Measurements from ENCODE around the gene TSPAN32. TPM values are rescaled to one million over a fixed set of nuclear protein-coding genes. Genes with fewer than 3 reads are reported as not detected.

TSPAN32 gene
- total and polyA plus RNA-seq, 5 donors from 2014 or later, result 13.8 to 60.7 (median 43.0) TPM

DNA sequence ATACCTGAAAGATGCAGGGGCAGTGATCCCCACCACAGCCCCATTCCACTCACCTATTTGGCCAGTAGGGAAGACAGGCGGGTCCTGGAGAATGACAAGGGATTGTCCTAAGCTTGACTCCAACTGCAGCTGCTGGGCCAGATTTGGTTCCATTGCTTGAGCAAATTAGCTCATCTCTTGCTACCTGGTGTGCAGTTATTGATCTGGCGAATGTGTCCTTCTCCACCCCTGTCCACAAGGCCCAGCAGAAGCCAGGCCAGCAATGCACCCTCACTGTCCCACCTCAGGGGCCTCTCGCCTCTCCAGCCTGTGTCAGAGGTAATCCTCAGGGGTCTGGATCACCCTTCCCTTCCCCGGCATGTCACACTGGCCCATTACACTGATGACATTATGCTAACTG is 23.3 kb downstream of the TSPAN32 start:
- H3K27ac Mint-ChIP-seq, result no peak overlapping the region
- H3K36me3 Mint-ChIP-seq, result no peaks in the 10 kb centered on the region
- H3K27ac ChIP-seq (ENCODE audit: insufficient read depth, low read length, poor library complexity, severe bottlenecking), result no peak overlapping the region
- DNase-seq (no peak), ATAC-seq (ENCODE audit: low read depth in 2 of 2) (no peak)
- no peaks in the 10 kb centered on the region for H3K9me3 ChIP-seq (ENCODE audit: control insufficient read depth in 2 of 2, low read length in 2 of 2)
- H3K4me1 ChIP-seq (ENCODE audit: control insufficient read depth, insufficient read depth, low read length, poor library complexity, severe bottlenecking), result no peaks in the 10 kb centered on the region
- H3K4me3 ChIP-seq (ENCODE audit: low read depth, low read length), result no peak overlapping the region
- H3K27me3 Mint-ChIP-seq, result no peaks in the 10 kb centered on the region
- no peaks in the 10 kb centered on the region for H3K36me3 ChIP-seq (ENCODE audit: control insufficient read depth, insufficient read depth, low read length)
- H3K27me3 ChIP-seq (ENCODE audit: control insufficient read depth, insufficient read depth, low read length), result no peaks in the 10 kb centered on the region
- peak overlapping the region in 1 of 4 donors; percentile 43 for H3K4me3 Mint-ChIP-seq
- peaks cover 0 to 2% (median 0%) of the 10 kb centered on the region in 4 donors for H3K4me1 Mint-ChIP-seq
- peaks cover 0 to 8% (median 4%) of the 10 kb centered on the region in 7 donors for H3K9me3 Mint-ChIP-seq

GRCh38 chr11:2325719-2326118 is 23.9 kb downstream of the TSPAN32 start:
- Mint-ChIP-seq H3K4me3 (no peak overlapping the region), H3K4me1 (peaks cover 0 to 2% (median 0%) of the 10 kb centered on the region in 4 donors), H3K27me3 (no peaks in the 10 kb centered on the region), H3K9me3 (peaks cover 0 to 8% (median 7%) of the 10 kb centered on the region in 7 donors), H3K36me3 (no peaks in the 10 kb centered on the region), H3K27ac (no peak overlapping the region)
- no peak overlapping the region for H3K27ac ChIP-seq (ENCODE audit: insufficient read depth, low read length, poor library complexity, severe bottlenecking)
- no peak overlapping the region for H3K4me3 ChIP-seq (ENCODE audit: low read depth, low read length)
- no peaks in the 10 kb centered on the region for H3K36me3 ChIP-seq (ENCODE audit: control insufficient read depth, insufficient read depth, low read length)
- peaks cover 0 to 2% of the 10 kb centered on the region in 2 experiments for H3K9me3 ChIP-seq (ENCODE audit: control insufficient read depth in 2 of 2, low read length in 2 of 2)
- no peak for DNase-seq
- no peak for ATAC-seq (ENCODE audit: low read depth in 2 of 2)
- H3K4me1 ChIP-seq (ENCODE audit: control insufficient read depth, insufficient read depth, low read length, poor library complexity, severe bottlenecking), result no peaks in the 10 kb centered on the region
- H3K27me3 ChIP-seq (ENCODE audit: control insufficient read depth, insufficient read depth, low read length), result no peaks in the 10 kb centered on the region

DNA sequence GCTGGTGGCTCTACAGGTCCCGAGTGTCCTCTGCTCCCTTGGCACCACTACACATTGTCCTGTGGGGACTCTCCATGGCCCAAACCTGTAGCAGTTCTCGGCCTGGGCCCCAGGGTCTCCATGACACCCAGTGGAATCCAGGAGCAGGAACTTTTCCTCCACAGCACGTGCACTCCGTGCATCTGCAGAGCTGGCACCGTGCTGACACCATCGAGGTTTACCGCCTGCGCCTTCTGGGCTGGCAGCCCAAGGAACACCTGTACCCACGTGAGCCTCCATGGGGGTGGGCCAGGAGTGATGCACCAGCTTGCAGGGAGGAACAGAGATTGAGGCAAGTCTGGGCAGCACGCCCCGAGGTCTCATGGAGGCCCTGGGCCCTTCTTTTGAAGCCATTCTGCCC is 25.2 kb downstream of the TSPAN32 start:
- Mint-ChIP-seq H3K4me1 (peaks cover 0 to 2% (median 0%) of the 10 kb centered on the region in 4 donors), H3K4me3 (no peak overlapping the region), H3K27me3 (no peaks in the 10 kb centered on the region), H3K27ac (no peak overlapping the region), H3K36me3 (no peaks in the 10 kb centered on the region), H3K9me3 (peaks cover 0 to 14% (median 6%) of the 10 kb centered on the region in 7 donors)
- peaks cover 0 to 4% of the 10 kb centered on the region in 2 experiments for H3K9me3 ChIP-seq (ENCODE audit: control insufficient read depth in 2 of 2, low read length in 2 of 2)
- H3K27ac ChIP-seq (ENCODE audit: insufficient read depth, low read length, poor library complexity, severe bottlenecking), result no peak overlapping the region
- no peak for ATAC-seq (ENCODE audit: low read depth in 2 of 2)
- H3K4me1 ChIP-seq (ENCODE audit: control insufficient read depth, insufficient read depth, low read length, poor library complexity, severe bottlenecking), result no peaks in the 10 kb centered on the region
- H3K27me3 ChIP-seq (ENCODE audit: control insufficient read depth, insufficient read depth, low read length), result no peaks in the 10 kb centered on the region
- H3K4me3 ChIP-seq (ENCODE audit: low read depth, low read length), result no peak overlapping the region
- no peak for DNase-seq
- H3K36me3 ChIP-seq (ENCODE audit: control insufficient read depth, insufficient read depth, low read length), result no peaks in the 10 kb centered on the region

GRCh38 chr11:2328021-2328420 is 26.2 kb downstream of the TSPAN32 start:
- H3K27me3 Mint-ChIP-seq, result no peaks in the 10 kb centered on the region
- Histone ChIP-seq H3K27ac (ENCODE audit: insufficient read depth, low read length, poor library complexity, severe bottlenecking) (no peak overlapping the region), H3K9me3 (ENCODE audit: control insufficient read depth in 2 of 2, low read length in 2 of 2) (peaks cover 0 to 4% of the 10 kb centered on the region in 2 experiments), H3K4me1 (ENCODE audit: control insufficient read depth, insufficient read depth, low read length, poor library complexity, severe bottlenecking) (no peaks in the 10 kb centered on the region), H3K4me3 (ENCODE audit: low read depth, low read length) (no peak overlapping the region), H3K36me3 (ENCODE audit: control insufficient read depth, insufficient read depth, low read length) (no peaks in the 10 kb centered on the region), H3K27me3 (ENCODE audit: control insufficient read depth, insufficient read depth, low read length) (no peaks in the 10 kb centered on the region)
- no peak for ATAC-seq (ENCODE audit: low read depth in 2 of 2)
- no peak overlapping the region for H3K4me3 Mint-ChIP-seq
- DNase-seq, result no peak
- H3K4me1 Mint-ChIP-seq, result peaks cover 0 to 2% (median 0%) of the 10 kb centered on the region in 4 donors
- H3K27ac Mint-ChIP-seq, result no peak overlapping the region
- peaks cover 0 to 12% (median 4%) of the 10 kb centered on the region in 7 donors for H3K9me3 Mint-ChIP-seq
- H3K36me3 Mint-ChIP-seq, result no peaks in the 10 kb centered on the region

GRCh38 chr11:2328656-2329354 is 27.0 kb downstream of the TSPAN32 start:
- Histone ChIP-seq H3K27me3 (ENCODE audit: control insufficient read depth, insufficient read depth, low read length) (no peaks in the 10 kb centered on the region), H3K36me3 (ENCODE audit: control insufficient read depth, insufficient read depth, low read length) (no peaks in the 10 kb centered on the region), H3K27ac (ENCODE audit: insufficient read depth, low read length, poor library complexity, severe bottlenecking) (no peak overlapping the region), H3K4me3 (ENCODE audit: low read depth, low read length) (no peak overlapping the region), H3K4me1 (ENCODE audit: control insufficient read depth, insufficient read depth, low read length, poor library complexity, severe bottlenecking) (no peaks in the 10 kb centered on the region), H3K9me3 (ENCODE audit: control insufficient read depth in 2 of 2, low read length in 2 of 2) (peaks cover 0 to 4% of the 10 kb centered on the region in 2 experiments)
- Mint-ChIP-seq H3K4me1 (peaks cover 0 to 2% (median 0%) of the 10 kb centered on the region in 4 donors), H3K36me3 (no peaks in the 10 kb centered on the region), H3K27me3 (no peaks in the 10 kb centered on the region), H3K9me3 (peaks cover 0 to 10% (median 2%) of the 10 kb centered on the region in 7 donors), H3K27ac (peak overlapping the region in 1 of 3 donors; percentile 48), H3K4me3 (no peak overlapping the region)
- DNase-seq (no peak), ATAC-seq (ENCODE audit: low read depth in 2 of 2) (no peak)

- Histone ChIP-seq H3K36me3 (ENCODE audit: control insufficient read depth, insufficient read depth, low read length) (no peaks in the 10 kb centered on the region), H3K27ac (ENCODE audit: insufficient read depth, low read length, poor library complexity, severe bottlenecking) (no peak overlapping the region), H3K27me3 (ENCODE audit: control insufficient read depth, insufficient read depth, low read length) (no peaks in the 10 kb centered on the region), H3K9me3 (ENCODE audit: control insufficient read depth in 2 of 2, low read length in 2 of 2) (peaks cover 0 to 4% of the 10 kb centered on the region in 2 experiments), H3K4me3 (ENCODE audit: low read depth, low read length) (no peak overlapping the region), H3K4me1 (ENCODE audit: control insufficient read depth, insufficient read depth, low read length, poor library complexity, severe bottlenecking) (no peaks in the 10 kb centered on the region)
- ATAC-seq (ENCODE audit: low read depth in 2 of 2), result no peak
- Mint-ChIP-seq H3K27ac (no peak overlapping the region), H3K9me3 (peaks cover 0 to 9% (median 2%) of the 10 kb centered on the region in 7 donors), H3K4me1 (peaks cover 0 to 2% (median 0%) of the 10 kb centered on the region in 4 donors), H3K27me3 (no peaks in the 10 kb centered on the region), H3K4me3 (no peak overlapping the region), H3K36me3 (no peaks in the 10 kb centered on the region)
- no peak for DNase-seq
Measured at GRCh38 chr11:2329551-2329950, 27.7 kb downstream of the TSPAN32 start.

- no peak overlapping the region for H3K27ac ChIP-seq (ENCODE audit: insufficient read depth, low read length, poor library complexity, severe bottlenecking)
- Mint-ChIP-seq H3K9me3 (peaks cover 0 to 9% (median 2%) of the 10 kb centered on the region in 7 donors), H3K36me3 (no peaks in the 10 kb centered on the region), H3K4me3 (no peak overlapping the region), H3K27ac (no peak overlapping the region), H3K4me1 (no peaks in the 10 kb centered on the region), H3K27me3 (no peaks in the 10 kb centered on the region)
- H3K4me3 ChIP-seq (ENCODE audit: low read depth, low read length), result no peak overlapping the region
- no peaks in the 10 kb centered on the region for H3K36me3 ChIP-seq (ENCODE audit: control insufficient read depth, insufficient read depth, low read length)
- ATAC-seq (ENCODE audit: low read depth in 2 of 2) (no peak), DNase-seq (no peak)
- H3K9me3 ChIP-seq (ENCODE audit: control insufficient read depth in 2 of 2, low read length in 2 of 2), result peaks cover 0 to 4% of the 10 kb centered on the region in 2 experiments
- H3K27me3 ChIP-seq (ENCODE audit: control insufficient read depth, insufficient read depth, low read length), result no peaks in the 10 kb centered on the region
- no peaks in the 10 kb centered on the region for H3K4me1 ChIP-seq (ENCODE audit: control insufficient read depth, insufficient read depth, low read length, poor library complexity, severe bottlenecking)
Measured at GRCh38 chr11:2330696-2331095, 28.9 kb downstream of the TSPAN32 start.

GRCh38 chr11:2331404-2331803 is 29.6 kb downstream of the TSPAN32 start:
- Histone ChIP-seq H3K27me3 (ENCODE audit: control insufficient read depth, insufficient read depth, low read length) (no peaks in the 10 kb centered on the region), H3K27ac (ENCODE audit: insufficient read depth, low read length, poor library complexity, severe bottlenecking) (no peak overlapping the region), H3K4me3 (ENCODE audit: low read depth, low read length) (no peak overlapping the region), H3K4me1 (ENCODE audit: control insufficient read depth, insufficient read depth, low read length, poor library complexity, severe bottlenecking) (no peaks in the 10 kb centered on the region), H3K36me3 (ENCODE audit: control insufficient read depth, insufficient read depth, low read length) (no peaks in the 10 kb centered on the region), H3K9me3 (ENCODE audit: control insufficient read depth in 2 of 2, low read length in 2 of 2) (peaks cover 0 to 4% of the 10 kb centered on the region in 2 experiments)
- Mint-ChIP-seq H3K27me3 (no peaks in the 10 kb centered on the region), H3K4me1 (no peaks in the 10 kb centered on the region), H3K27ac (peak overlapping the region in 1 of 3 donors; percentile 83), H3K4me3 (no peak overlapping the region), H3K36me3 (no peaks in the 10 kb centered on the region), H3K9me3 (peaks cover 0 to 7% (median 2%) of the 10 kb centered on the region in 7 donors)
- no peak for DNase-seq
- ATAC-seq (ENCODE audit: low read depth in 2 of 2), result no peak

All from CD4-positive, CD25-positive, alpha-beta regulatory T cell (primary cell).